Adrenal gland (tissue), 12 donors: ENCODE measurements around the gene TWIST2. TPM values are rescaled to one million over a fixed set of nuclear protein-coding genes. Genes with fewer than 3 reads are reported as not detected.
A peak's percentile ranks its signal among the peaks of the same experiment; 100 is the strongest.

Experiments
- DNase-seq, 7 donors: peaks; one replicate each; pipeline ENCODE4 v3.0.0-alpha.2; 2019 to 2020
- H3K27ac ChIP-seq, 5 donors: fragments of 200-600 bp; sonication (generic) in 4 of 5; 1 replicate in 3 of 5; 2 replicates in 2 of 5; pipeline versions ENCODE4 v1.5.1 to v1.8.0; 2016 to 2020; ENCODE audit warnings: mild to moderate bottlenecking in 1 of 5
- H3K27me3 ChIP-seq: fragments of 200-600 bp; 2 replicates; pipeline ENCODE4 v1.8.0; 2021
- H3K36me3 ChIP-seq, 2 donors: fragments of 200-600 bp; replicated peaks in 1 of 2; 1 replicate in 1 of 2; 2 replicates in 1 of 2; pipeline versions ENCODE4 v1.5.1 to v1.8.0; 2018 to 2022
- H3K4me1 ChIP-seq, 2 donors: fragments of 200-600 bp; replicated peaks in 1 of 2; 1 replicate in 1 of 2; 2 replicates in 1 of 2; pipeline versions ENCODE4 v1.5.1 to v1.8.0; 2018 to 2021
- H3K4me3 ChIP-seq, 4 donors: fragments of 200-600 bp; sonication (generic) in 3 of 4; one replicate each; pipeline ENCODE4 v1.5.1; 2016 to 2018
- H3K9me3 ChIP-seq, 3 donors: fragments of 200-600 bp; sonication (generic) in 1 of 3; replicated peaks in 1 of 3; 1 replicate in 2 of 3; 2 replicates in 1 of 3; pipeline versions ENCODE4 v1.5.1 to v1.8.0; 2016 to 2021
- CTCF ChIP-seq, 6 experiments: fragments of 450-650 bp in 4 of 6; fragments of 200-600 bp in 2 of 6; sonication (generic) in 1 of 6; IDR thresholded peaks; 1 replicate in 5 of 6; 2 replicates in 1 of 6; pipeline versions ENCODE4 v1.5.1 to v1.8.0; 2016 to 2021; ENCODE audit warnings: antibody characterized with exemption in 6 of 6, mild to moderate bottlenecking in 2 of 6, moderate library complexity in 1 of 6
- POLR2A ChIP-seq, 2 donors: fragments of 450-650 bp; IDR thresholded peaks; one replicate each; pipeline ENCODE4 v1.6.1; 2017; ENCODE audit warnings: antibody characterized with exemption in 2 of 2, mild to moderate bottlenecking in 2 of 2, moderate library complexity in 1 of 2
- WGBS, 4 donors: extraction: QIAGEN DNeasy Blood & Tissue Kit in 2 of 4; methylation state at CpG; one replicate each; pipeline versions ENCODE4 v1.1.5 to v1.1.7; 2013 to 2017; 5-methylcytosine and 5-hydroxymethylcytosine counted together
- intact Hi-C, 2 donors: fragments of 100-400 bp; cut with DNase I; formaldehyde crosslinking; loops; one replicate each; pipeline versions ENCODE4 v1.14.1 to v1.15.0; 2022 to 2023
- polyA plus RNA-seq, 3 donors: library from polyadenylated mRNA; stranded (reverse); fragments of 200-250 nt in 2 of 3; fragments of 350-450 nt in 1 of 3; fragmentation: Illumina TruSeq in 1 of 3; extraction: RNeasy Lipid Tissue Mini Kit (QIAGEN cat#74804) in 1 of 3; gene quantifications; one replicate each; pipeline ENCODE4 v1.2.3, GENCODE V29; 2013 to 2014
- total RNA-seq, 9 donors: library from RNA; depleted of rRNA in 4 of 9; stranded (reverse); fragments of >200 nt in 4 of 9; fragments of 120-200 nt in 1 of 9; fragmentation: NEBNext Ultra II Directional in 1 of 9; extraction: Animal tissue kit (Norgen Biotek cat#: 25700) in 1 of 9; gene quantifications; one replicate each; pipeline versions ENCODE4 v1.1.0 to v1.2.4, GENCODE V29; 2013 to 2023
- donor health status: healthy with polysubstance abuse.
- donor health status: Bipolar disorder and iron deficiency.
- donor health status: DM: yes; HTN: yes; CAD: no.
- donor health status: DM: no; HTN: no; CAD: no.
- donor health status: DM: no; HTN: no; CAD: no.
- donor health status: DM: yes; HTN: yes; CAD: no.

Gene TWIST2
- total and polyA plus RNA-seq, 12 donors: 1.0 to 20.5 (median 6.0) TPM

DNA sequence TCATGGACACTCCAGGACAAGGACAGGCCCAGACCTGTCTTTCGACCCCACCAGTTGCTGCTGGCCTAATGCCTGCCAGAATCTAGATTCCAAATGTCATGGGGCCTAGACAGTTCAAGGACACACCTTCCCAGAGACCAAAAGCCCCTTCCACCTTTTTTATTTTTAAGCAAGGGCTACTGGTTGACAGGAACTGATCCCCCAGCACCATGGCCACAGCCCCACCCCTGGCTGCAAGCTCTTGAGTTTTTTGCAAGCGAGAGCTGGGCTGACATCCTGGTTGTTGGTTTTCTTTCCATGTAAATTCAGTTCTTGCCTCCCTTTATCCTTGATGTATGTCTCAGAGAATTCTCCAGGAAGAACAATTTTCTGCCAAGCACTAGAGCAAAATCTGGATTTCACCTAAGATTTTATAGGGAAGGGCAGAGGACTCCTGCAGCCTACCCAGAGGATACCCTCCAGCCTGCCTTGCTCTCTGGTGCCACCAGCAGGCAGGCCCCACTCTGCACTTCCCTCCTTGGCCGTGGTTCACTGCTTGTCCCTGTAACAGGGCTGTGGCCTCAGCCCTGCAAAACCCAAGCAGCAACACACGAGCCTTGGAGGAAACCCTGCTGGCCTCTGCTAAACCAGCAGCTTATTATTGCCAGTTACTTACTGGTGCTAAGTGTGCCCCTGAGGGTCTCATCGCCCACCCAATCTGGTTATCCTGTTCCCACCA is 97.7 kb downstream of the TWIST2 start:
- H3K27ac ChIP-seq: no peak overlapping the region
- DNase-seq: peak in 5 of 7 donors; percentile 15 to 56 (median 44)
- TF ChIP-seq CTCF (IDR thresholded peaks at IDR 0.05): peak; percentile 18 to 59 (median 39)
- no peak for TF ChIP-seq POLR2A (IDR thresholded peaks at IDR 0.05)
- intact Hi-C loops: no loop called here
- no peaks in the 10 kb centered on the region for H3K9me3 ChIP-seq
- H3K4me3 ChIP-seq: no peak overlapping the region
- no peaks in the 10 kb centered on the region for H3K4me1 ChIP-seq
- H3K27me3 ChIP-seq: no peaks in the 10 kb centered on the region
- no peaks in the 10 kb centered on the region for H3K36me3 ChIP-seq
- 58 to 76% (median 70%) methylated on average over 5 of the region's 5 CpGs for WGBS, 4 donors

GRCh38 chr2:238946318-238947242 is 98.7 kb downstream of the TWIST2 start:
- H3K4me3 ChIP-seq: no peak overlapping the region
- no peaks in the 10 kb centered on the region for H3K9me3 ChIP-seq
- H3K4me1 ChIP-seq: no peaks in the 10 kb centered on the region
- no peaks in the 10 kb centered on the region for H3K36me3 ChIP-seq
- no peak overlapping the region for H3K27ac ChIP-seq
- intact Hi-C loops: no loop called here
- TF ChIP-seq POLR2A (IDR thresholded peaks at IDR 0.05) (no peak), CTCF (IDR thresholded peaks at IDR 0.05) (no peak)
- peak in 2 of 7 donors; percentile 3 to 15 for DNase-seq
- no peaks in the 10 kb centered on the region for H3K27me3 ChIP-seq
- 87 to 95% (median 89%) methylated on average over 4 to 6 of the region's 6 CpGs for WGBS, 4 donors

GRCh38 chr2:238947243-238947760 is 99.4 kb downstream of the TWIST2 start:
- H3K27ac ChIP-seq: no peak overlapping the region
- 79 to 95% (median 88%) methylated on average over 5 to 9 of the region's 9 CpGs for WGBS, 4 donors
- no peaks in the 10 kb centered on the region for H3K36me3 ChIP-seq
- no peaks in the 10 kb centered on the region for H3K9me3 ChIP-seq
- TF ChIP-seq CTCF (IDR thresholded peaks at IDR 0.05) (no peak), POLR2A (IDR thresholded peaks at IDR 0.05) (no peak)
- intact Hi-C loops: no loop called here
- DNase-seq: peak in 1 of 7 donors; percentile 18
- H3K4me1 ChIP-seq: no peaks in the 10 kb centered on the region
- no peaks in the 10 kb centered on the region for H3K27me3 ChIP-seq
- H3K4me3 ChIP-seq: no peak overlapping the region
